Testis (tissue), 2 donors: ENCODE measurements around the gene CDK4.

Experiments used
- CTCF ChIP-seq, 3 experiments: fragments of 450-650 bp in 2 of 3; fragments of 200-600 bp in 1 of 3; sonication (generic) in 1 of 3; IDR thresholded peaks; one replicate each; pipeline ENCODE4 v1.5.1; 2016 to 2019; ENCODE audit warnings: antibody characterized with exemption in 3 of 3, mild to moderate bottlenecking in 2 of 3, moderate library complexity in 1 of 3
- POLR2A ChIP-seq: fragments of 450-650 bp; IDR thresholded peaks from one replicate; pipeline ENCODE4 v1.6.1; 2017; ENCODE audit warnings: antibody characterized with exemption, mild to moderate bottlenecking, moderate library complexity

- TF ChIP-seq POLR2A (no peak), CTCF (IDR thresholded peaks at IDR 0.05) (peak in 2 of 3 experiments; percentile 8 to 31)
Observed at GRCh38 chr12:57759360-57759980, 7.4 kb upstream of the CDK4 start.
